Endothelial cell (in vitro differentiated cells): ENCODE data around the gene ACSM2B. TPM values are rescaled to one million over a fixed set of nuclear protein-coding genes. Genes with fewer than 3 reads are reported as not detected.

ENCODE experiments used
- DNase-seq: peaks from one replicate; pipeline ENCODE4 v3.0.0; 2021; ENCODE audit warnings: low spot score
- H3K27ac Mint-ChIP-seq: one replicate; pipeline ENCODE4 v1.8.0; 2021; ENCODE audit warnings: mixed read lengths, inconsistent platforms; ENCODE audit not compliant: unreplicated experiment
- H3K27me3 Mint-ChIP-seq: one replicate; pipeline ENCODE4 v1.8.0; 2021; ENCODE audit warnings: mild to moderate bottlenecking, moderate library complexity, mixed read lengths, inconsistent platforms; ENCODE audit not compliant: unreplicated experiment
- H3K36me3 Mint-ChIP-seq: one replicate; pipeline ENCODE4 v1.8.0; 2021; ENCODE audit warnings: mild to moderate bottlenecking, low read depth, mixed read lengths, inconsistent platforms; ENCODE audit not compliant: unreplicated experiment
- H3K4me1 Mint-ChIP-seq: one replicate; pipeline ENCODE4 v1.8.0; 2021; ENCODE audit warnings: mild to moderate bottlenecking, mixed read lengths, inconsistent platforms; ENCODE audit not compliant: unreplicated experiment
- H3K4me3 Mint-ChIP-seq: one replicate; pipeline ENCODE4 v1.8.0; 2021; ENCODE audit warnings: mild to moderate bottlenecking, mixed read lengths, inconsistent platforms; ENCODE audit not compliant: unreplicated experiment
- H3K9me3 Mint-ChIP-seq: one replicate; pipeline ENCODE4 v1.8.0; 2021; ENCODE audit warnings: mixed read lengths, inconsistent platforms; ENCODE audit not compliant: unreplicated experiment
- total RNA-seq: library from RNA; stranded (reverse); fragmentation: NEBNext Ultra II Directional; extraction: Animal tissue kit (Norgen Biotek cat#: 25700); gene quantifications from one replicate; pipeline ENCODE4 v1.2.1, GENCODE V29; 2021; ENCODE audit not compliant: unreplicated experiment
- TF ChIP-seq, protein P1 (sequence below): fragments of 200-600 bp; sonication (generic); IDR thresholded peaks from one replicate; pipeline ENCODE4 v1.5.0; 2021; ENCODE audit warnings: antibody characterized with exemption; ENCODE audit not compliant: unreplicated experiment

Gene ACSM2B
- total RNA-seq, 1 donor from 2014 or later = not detected

DNA sequence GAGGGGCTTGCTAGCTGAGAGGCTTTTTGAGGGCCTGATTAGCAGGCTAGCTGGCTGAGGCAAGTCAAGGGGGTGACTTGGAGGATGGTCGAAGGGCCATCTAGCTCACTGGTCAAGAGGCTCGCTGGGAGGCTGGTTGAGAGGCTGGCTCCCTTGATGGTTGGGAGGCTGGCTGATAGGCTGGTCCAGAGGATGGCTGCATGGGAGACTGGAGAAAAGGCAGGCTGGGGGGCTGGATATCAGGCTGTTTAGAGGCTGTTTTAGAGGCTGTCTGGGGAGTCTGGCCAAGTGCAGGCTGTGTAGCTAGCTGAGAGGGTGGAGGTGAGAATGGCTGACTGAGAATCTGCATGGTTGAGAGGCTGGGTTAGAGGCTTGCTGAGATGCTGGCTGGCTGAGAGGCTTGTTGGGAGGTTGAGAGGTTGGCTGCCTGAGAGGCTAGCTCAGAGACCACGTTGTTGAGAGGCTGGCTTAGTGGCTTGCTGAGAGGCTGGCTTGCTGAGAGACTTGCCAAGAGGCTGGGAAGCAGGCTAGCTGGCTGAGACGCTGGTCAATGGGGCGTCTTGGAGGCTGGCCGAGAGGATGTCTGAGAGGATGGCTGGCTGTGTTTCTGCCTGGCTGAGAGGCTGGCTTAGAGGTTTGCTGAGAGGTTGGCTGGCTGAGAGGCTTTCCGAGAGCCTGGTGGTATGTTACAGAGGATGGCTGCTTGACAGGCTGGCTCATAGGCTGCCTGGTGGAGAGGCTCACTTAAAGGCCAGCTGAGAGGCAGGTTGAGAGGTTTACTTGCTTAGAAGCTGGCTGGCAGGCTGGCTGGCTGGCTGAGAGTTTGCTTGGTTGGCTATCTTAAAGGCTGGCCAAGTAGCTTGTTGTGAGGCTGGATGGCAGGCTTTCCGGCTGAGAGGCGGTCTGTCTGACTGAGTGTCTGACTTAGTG, 36.6 kb upstream of the ACSM2B start:
- no peaks in the 10 kb centered on the region for H3K9me3 Mint-ChIP-seq
- DNase-seq = no peak
- H3K4me1 Mint-ChIP-seq = no peaks in the 10 kb centered on the region
- H3K27ac Mint-ChIP-seq = no peak overlapping the region
- peaks cover 17% of the 10 kb centered on the region for H3K27me3 Mint-ChIP-seq
- TF ChIP-seq, protein P1, sequence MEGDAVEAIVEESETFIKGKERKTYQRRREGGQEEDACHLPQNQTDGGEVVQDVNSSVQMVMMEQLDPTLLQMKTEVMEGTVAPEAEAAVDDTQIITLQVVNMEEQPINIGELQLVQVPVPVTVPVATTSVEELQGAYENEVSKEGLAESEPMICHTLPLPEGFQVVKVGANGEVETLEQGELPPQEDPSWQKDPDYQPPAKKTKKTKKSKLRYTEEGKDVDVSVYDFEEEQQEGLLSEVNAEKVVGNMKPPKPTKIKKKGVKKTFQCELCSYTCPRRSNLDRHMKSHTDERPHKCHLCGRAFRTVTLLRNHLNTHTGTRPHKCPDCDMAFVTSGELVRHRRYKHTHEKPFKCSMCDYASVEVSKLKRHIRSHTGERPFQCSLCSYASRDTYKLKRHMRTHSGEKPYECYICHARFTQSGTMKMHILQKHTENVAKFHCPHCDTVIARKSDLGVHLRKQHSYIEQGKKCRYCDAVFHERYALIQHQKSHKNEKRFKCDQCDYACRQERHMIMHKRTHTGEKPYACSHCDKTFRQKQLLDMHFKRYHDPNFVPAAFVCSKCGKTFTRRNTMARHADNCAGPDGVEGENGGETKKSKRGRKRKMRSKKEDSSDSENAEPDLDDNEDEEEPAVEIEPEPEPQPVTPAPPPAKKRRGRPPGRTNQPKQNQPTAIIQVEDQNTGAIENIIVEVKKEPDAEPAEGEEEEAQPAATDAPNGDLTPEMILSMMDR = no peak
- no peak overlapping the region for H3K4me3 Mint-ChIP-seq
- H3K36me3 Mint-ChIP-seq = peaks cover 3% of the 10 kb centered on the region

DNA sequence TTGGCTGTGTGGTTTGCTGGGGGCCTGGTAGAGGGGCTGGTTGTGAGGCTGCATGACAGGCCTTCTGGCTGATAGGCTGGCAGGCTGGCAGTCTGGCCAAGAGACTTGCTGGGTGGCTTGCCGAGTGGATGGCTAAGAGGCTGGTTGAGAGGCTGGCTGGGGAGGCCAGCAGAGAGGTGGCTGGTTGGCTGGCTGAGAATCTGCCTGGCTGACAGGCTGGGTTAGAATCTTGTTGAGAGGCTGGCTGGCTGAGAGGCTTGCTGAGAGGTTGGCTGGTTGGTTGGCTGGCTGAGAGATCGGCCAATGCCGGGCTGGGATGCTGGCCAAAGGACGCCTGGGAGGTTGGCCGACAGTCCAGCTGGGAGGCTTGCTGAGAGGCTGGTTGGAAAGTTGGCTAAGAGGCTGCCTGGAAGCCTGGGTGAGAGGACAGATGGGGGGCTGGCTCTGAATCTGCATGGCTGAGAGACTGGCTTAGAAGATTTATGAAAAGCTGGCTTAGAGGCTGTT, 35.9 kb upstream of the ACSM2B start:
- H3K4me3 Mint-ChIP-seq = no peak overlapping the region
- TF ChIP-seq, protein P1 = no peak
- peaks cover 3% of the 10 kb centered on the region for H3K36me3 Mint-ChIP-seq
- no peak for DNase-seq
- H3K4me1 Mint-ChIP-seq = no peaks in the 10 kb centered on the region
- H3K27ac Mint-ChIP-seq = no peak overlapping the region
- H3K27me3 Mint-ChIP-seq = peaks cover 17% of the 10 kb centered on the region
- no peaks in the 10 kb centered on the region for H3K9me3 Mint-ChIP-seq

DNA sequence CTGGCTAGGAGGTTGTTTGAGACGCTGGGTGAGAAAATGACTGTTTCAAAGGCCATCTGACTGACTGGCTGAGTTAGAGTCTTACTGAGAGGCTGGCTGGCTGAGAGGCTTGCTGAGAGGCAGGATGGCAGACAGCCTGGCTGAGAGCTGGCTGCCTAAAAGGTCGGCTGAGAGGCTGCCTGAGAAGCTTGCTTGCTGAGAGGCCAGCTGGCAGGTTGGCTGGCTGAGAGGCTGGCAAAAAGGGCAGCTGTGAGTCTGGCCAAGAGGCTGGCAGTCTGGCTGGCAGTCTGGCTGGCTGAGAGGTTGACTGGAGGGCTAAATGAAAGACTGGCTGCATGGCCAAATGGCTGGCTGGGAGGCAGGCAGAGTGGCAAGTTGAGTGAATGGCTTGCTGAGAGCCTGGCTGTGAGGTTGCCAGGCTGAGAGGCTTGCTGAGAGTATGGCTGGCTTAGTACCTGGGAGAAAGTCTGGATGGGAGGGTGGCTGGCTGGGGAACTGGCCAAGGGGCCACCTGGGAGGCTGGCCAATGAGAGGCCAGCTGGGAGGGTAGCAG, 35.3 kb upstream of the ACSM2B start:
- H3K36me3 Mint-ChIP-seq = peaks cover 3% of the 10 kb centered on the region
- peak overlapping the region; percentile 11 for H3K27ac Mint-ChIP-seq
- peak overlapping the region; percentile 10 for H3K4me3 Mint-ChIP-seq
- H3K27me3 Mint-ChIP-seq = peaks cover 17% of the 10 kb centered on the region
- no peaks in the 10 kb centered on the region for H3K4me1 Mint-ChIP-seq
- DNase-seq = no peak
- H3K9me3 Mint-ChIP-seq = no peaks in the 10 kb centered on the region
- TF ChIP-seq, protein P1 = no peak

DNA sequence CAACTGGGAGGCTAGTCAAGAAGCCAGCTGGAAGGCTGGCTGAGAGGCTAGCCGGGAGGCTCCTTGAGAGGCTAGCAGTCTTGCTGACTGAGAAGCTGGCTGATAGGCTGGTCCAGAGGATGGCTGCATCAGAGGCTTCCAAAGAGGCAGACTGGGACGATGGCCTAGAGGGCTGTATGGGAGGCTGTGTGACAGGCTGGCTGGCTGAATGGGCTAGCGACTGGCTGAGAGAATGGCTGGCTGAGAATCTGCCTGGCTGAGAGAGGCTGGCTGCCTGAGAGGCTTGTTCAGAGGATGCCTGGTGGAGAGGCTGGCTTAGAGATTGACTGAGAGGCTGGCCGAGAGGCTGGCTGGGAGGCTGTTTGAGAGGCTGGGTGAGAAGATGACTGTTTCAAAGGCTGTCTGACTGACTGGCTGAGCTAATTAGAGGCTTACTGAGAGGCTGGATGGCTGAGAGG, 34.8 kb upstream of the ACSM2B start:
- no peak for DNase-seq
- Mint-ChIP-seq H3K9me3 (no peaks in the 10 kb centered on the region), H3K4me3 (peak overlapping the region; percentile 10), H3K36me3 (peaks cover 3% of the 10 kb centered on the region), H3K27ac (peak overlapping the region; percentile 11), H3K27me3 (peaks cover 17% of the 10 kb centered on the region), H3K4me1 (no peaks in the 10 kb centered on the region)
- TF ChIP-seq, protein P1 = no peak
